H1 (cell line): ENCODE results near the gene TNP2. TPM values are rescaled to one million over a fixed set of nuclear protein-coding genes. Genes with fewer than 3 reads are reported as not detected.

Experiments
- CTCF ChIA-PET: fragments of 300-600 bp; sonication (Branson Sonifier 250); formaldehyde crosslinking; loops from one replicate; lab custom pipeline; 2021; ENCODE audit not compliant: partially characterized antibody; lab: Charles Lee
- POLR2A ChIA-PET: fragments of 300-600 bp; sonication (Branson Sonifier 250); formaldehyde crosslinking; loops from one replicate; lab custom pipeline; 2021; ENCODE audit warnings: inconsistent platforms; ENCODE audit not compliant: partially characterized antibody; lab: Charles Lee
- DNase-seq, 2 experiments: peaks; one replicate each; pipeline versions ENCODE4 v3.0.0 to v3.0.0-alpha.2; 2010 to 2022; ENCODE audit warnings: low spot score in 2 of 2, low read depth in 1 of 2, mixed read lengths in 1 of 2
- FAIRE-seq: peaks from 2 replicates; lab custom pipeline; 2011; peaks lifted over from hg19 to GRCh38; lab: Jason Lieb, UNC
- H2AFZ ChIP-seq: 2 replicates; pipeline ENCODE4 v1.8.1; 2012; ENCODE audit warnings: low read length, inconsistent platforms
- H2AK5ac ChIP-seq: 2 replicates; pipeline ENCODE4 v1.6.1; 2013; ENCODE audit warnings: low read depth, low read length
- H2BK120ac ChIP-seq: replicated peaks from 2 replicates; pipeline ENCODE3; 2013; ENCODE audit warnings: low read depth, low read length, inconsistent platforms
- H2BK12ac ChIP-seq: 2 replicates; pipeline ENCODE4 v1.6.1; 2013; ENCODE audit warnings: low read depth, low read length
- H2BK15ac ChIP-seq: 2 replicates; pipeline ENCODE4 v1.6.1; 2013; ENCODE audit warnings: low read length
- H2BK20ac ChIP-seq: 2 replicates; pipeline ENCODE4 v1.6.1; 2013; ENCODE audit warnings: low read length
- H2BK5ac ChIP-seq: 2 replicates; pipeline ENCODE4 v1.6.1; 2013; ENCODE audit warnings: low read depth, low read length
- H3K14ac ChIP-seq: 2 replicates; pipeline ENCODE4 v1.6.1; 2013; ENCODE audit warnings: inconsistent platforms; ENCODE audit not compliant: insufficient read length
- H3K18ac ChIP-seq: 2 replicates; pipeline ENCODE4 v1.6.1; 2013; ENCODE audit warnings: low read length; ENCODE audit errors: extremely low read depth
- H3K23ac ChIP-seq: 2 replicates; pipeline ENCODE4 v1.6.1; 2013; ENCODE audit warnings: inconsistent platforms; ENCODE audit not compliant: insufficient read length
- H3K23me2 ChIP-seq: 2 replicates; pipeline ENCODE4 v1.6.1; 2013; ENCODE audit warnings: low read depth, low read length
- H3K27ac ChIP-seq: 2 replicates; pipeline ENCODE4 v1.6.1; 2011; ENCODE audit warnings: low read depth, low read length, inconsistent platforms
- H3K27me3 ChIP-seq, 4 experiments: replicated peaks in 1 of 4; 1 replicate in 1 of 4; 2 replicates in 3 of 4; pipeline versions ENCODE4 v1.6.1 to v1.8.1; 2011 to 2013; ENCODE audit warnings: low read length in 3 of 4, mild to moderate bottlenecking in 3 of 4, inconsistent platforms in 2 of 4, mixed read lengths in 2 of 4, moderate library complexity in 1 of 4; ENCODE audit not compliant: control insufficient read depth in 3 of 4, insufficient read depth in 3 of 4; ENCODE audit errors: extremely low read depth in 1 of 4
- H3K36me3 ChIP-seq, 4 experiments: 2 replicates each; pipeline versions ENCODE4 v1.6.1 to v1.8.1; 2011 to 2013; ENCODE audit warnings: mild to moderate bottlenecking in 4 of 4, low read length in 3 of 4, moderate library complexity in 2 of 4, control low read depth in 1 of 4, inconsistent platforms in 1 of 4; ENCODE audit not compliant: insufficient read depth in 4 of 4, control insufficient read depth in 2 of 4
- H3K4ac ChIP-seq: replicated peaks from 2 replicates; pipeline ENCODE3; 2013; ENCODE audit warnings: low read length, low read depth, mixed read lengths, inconsistent platforms; ENCODE audit not compliant: insufficient read length
- H3K4me1 ChIP-seq, 4 experiments: replicated peaks in 1 of 4; 1 replicate in 1 of 4; 2 replicates in 3 of 4; pipeline versions ENCODE4 v1.6.1 to v1.8.1; 2011 to 2013; ENCODE audit warnings: low read length in 3 of 4, inconsistent platforms in 2 of 4, mixed read lengths in 1 of 4; ENCODE audit not compliant: insufficient read depth in 4 of 4, control insufficient read depth in 3 of 4
- H3K4me2 ChIP-seq, 2 experiments: 2 replicates each; pipeline versions ENCODE4 v1.6.1 to v1.8.1; 2011 to 2013; ENCODE audit warnings: low read depth in 2 of 2, low read length in 2 of 2, control low read depth in 1 of 2, inconsistent platforms in 1 of 2, mild to moderate bottlenecking in 1 of 2; ENCODE audit not compliant: insufficient read depth in 1 of 2
- H3K4me3 ChIP-seq, 4 experiments: fragments of 200-600, 300-600 bp in 1 of 4; sonication (generic), shearing (Covaris generic), sonication (Bioruptor Twin) in 1 of 4; 2 replicates each; pipeline versions ENCODE4 v1.5.1 to v1.8.1; 2011 to 2016; ENCODE audit warnings: low read length in 4 of 4, low read depth in 3 of 4, control low read depth in 2 of 4, inconsistent platforms in 2 of 4, mild to moderate bottlenecking in 2 of 4, mixed read lengths in 1 of 4, moderate library complexity in 1 of 4; ENCODE audit not compliant: insufficient read depth in 2 of 4; ENCODE audit errors: extremely low read depth in 1 of 4
- H3K56ac ChIP-seq: replicated peaks from 2 replicates; pipeline ENCODE3; 2013; ENCODE audit warnings: low read depth, mild to moderate bottlenecking, mixed read lengths, low read length, inconsistent platforms; ENCODE audit not compliant: insufficient read length
- H3K79me1 ChIP-seq: 2 replicates; pipeline ENCODE4 v1.6.1; 2013; ENCODE audit warnings: low read depth, low read length, control low read depth
- H3K79me2 ChIP-seq, 2 experiments: 2 replicates each; pipeline versions ENCODE4 v1.6.1 to v1.8.1; 2012 to 2013; ENCODE audit warnings: low read length in 2 of 2, mild to moderate bottlenecking in 2 of 2, inconsistent platforms in 1 of 2; ENCODE audit not compliant: insufficient read depth in 2 of 2, control insufficient read depth in 1 of 2
- H3K9ac ChIP-seq, 4 experiments: replicated peaks in 1 of 4; 1 replicate in 1 of 4; 2 replicates in 3 of 4; pipeline versions ENCODE4 v1.6.1 to v1.8.1; 2011 to 2013; ENCODE audit warnings: low read depth in 3 of 4, low read length in 3 of 4, control low read depth in 2 of 4, mild to moderate bottlenecking in 2 of 4, moderate library complexity in 2 of 4, inconsistent platforms in 1 of 4; ENCODE audit errors: extremely low read depth in 1 of 4
- H3K9me3 ChIP-seq, 2 experiments: 2 replicates each; pipeline versions ENCODE4 v1.6.1 to v1.8.1; 2012 to 2013; ENCODE audit warnings: mild to moderate bottlenecking in 2 of 2, moderate library complexity in 2 of 2, control low read depth in 1 of 2, inconsistent platforms in 1 of 2, low read depth in 1 of 2, low read length in 1 of 2, mixed read lengths in 1 of 2; ENCODE audit not compliant: insufficient read depth in 2 of 2
- H4K20me1 ChIP-seq, 2 experiments: replicated peaks in 1 of 2; 2 replicates each; pipeline versions ENCODE3 to v1.8.1; 2011 to 2013; ENCODE audit warnings: inconsistent platforms in 2 of 2, low read length in 2 of 2, mild to moderate bottlenecking in 1 of 2; ENCODE audit not compliant: insufficient read depth in 2 of 2, control insufficient read depth in 1 of 2
- H4K5ac ChIP-seq: 2 replicates; pipeline ENCODE4 v1.6.1; 2013; ENCODE audit warnings: low read length, low read depth, mixed read lengths, inconsistent platforms; ENCODE audit not compliant: insufficient read length
- H4K8ac ChIP-seq: 2 replicates; pipeline ENCODE4 v1.8.0; 2013; ENCODE audit warnings: mild to moderate bottlenecking, moderate library complexity, low read length, inconsistent platforms; ENCODE audit not compliant: insufficient read depth; ENCODE audit errors: extremely low read depth
- H4K91ac ChIP-seq: replicated peaks from 2 replicates; pipeline ENCODE3; 2013; ENCODE audit warnings: low read length, mixed read lengths, inconsistent platforms; ENCODE audit not compliant: insufficient read length
- ATF3 ChIP-seq: IDR thresholded peaks from 2 replicates; pipeline ENCODE4 v1.6.1; 2011; ENCODE audit warnings: low read depth, mild to moderate bottlenecking, low read length; ENCODE audit not compliant: insufficient read depth
- CBX5 ChIP-seq: fragments of 300-800, 300-1000 bp; sonication (generic); IDR thresholded peaks from 2 replicates; pipeline ENCODE4 v1.7.1; 2016; ENCODE audit warnings: antibody characterized with exemption, low read length, low read depth
- CBX8 ChIP-seq: fragments of 300-800, 300-1000 bp; sonication (generic); IDR thresholded peaks from 2 replicates; pipeline ENCODE4 v1.7.1; 2016; ENCODE audit warnings: low read depth, low read length, borderline replicate concordance
- CEBPB ChIP-seq: IDR thresholded peaks from 2 replicates; pipeline ENCODE4 v1.6.1; 2012; ENCODE audit warnings: low read depth, low read length
- CREB1 ChIP-seq: IDR thresholded peaks from 2 replicates; pipeline ENCODE4 v1.6.1; 2012; ENCODE audit warnings: inconsistent platforms
- EZH2 ChIP-seq: fragments of 200-600 bp; sonication (generic); IDR thresholded peaks from 2 replicates; pipeline ENCODE4 v1.7.1; 2012; ENCODE audit warnings: low read depth, mild to moderate bottlenecking, moderate library complexity, low read length, inconsistent platforms; ENCODE audit not compliant: severe bottlenecking
- NANOG ChIP-seq: IDR thresholded peaks from 2 replicates; pipeline ENCODE4 v1.6.1; 2011; ENCODE audit warnings: low read length, low read depth, mild to moderate bottlenecking, inconsistent platforms; ENCODE audit not compliant: insufficient read depth, poor library complexity, severe bottlenecking
- RAD21 ChIP-seq, 2 experiments: IDR thresholded peaks in 1 of 2; conservative IDR thresholded peaks in 1 of 2; 2 replicates each; pipeline ENCODE4 v1.6.1; 2011; ENCODE audit warnings: low read depth in 2 of 2, low read length in 2 of 2, improper control_type of control experiment in 1 of 2, inconsistent platforms in 1 of 2, mild to moderate bottlenecking in 1 of 2, moderate library complexity in 1 of 2
- RXRA ChIP-seq: IDR thresholded peaks from 2 replicates; pipeline ENCODE4 v1.6.1; 2011; ENCODE audit warnings: low read depth, mild to moderate bottlenecking, low read length, moderate library complexity; ENCODE audit not compliant: insufficient read depth
- SAP30 ChIP-seq: fragments of 300-600 bp; sonication (generic); IDR thresholded peaks from 2 replicates; pipeline ENCODE4 v1.7.1; 2012; ENCODE audit warnings: low read length, moderate library complexity, mild to moderate bottlenecking, inconsistent platforms; ENCODE audit not compliant: insufficient read depth, insufficient replicate concordance
- TAF1 ChIP-seq: IDR thresholded peaks from 2 replicates; pipeline ENCODE4 v1.6.1; 2011; ENCODE audit warnings: mild to moderate bottlenecking, low read depth, low read length
- TCF12 ChIP-seq: IDR thresholded peaks from 2 replicates; pipeline ENCODE4 v1.6.1; 2011; ENCODE audit warnings: low read depth, mild to moderate bottlenecking, low read length
- YY1 ChIP-seq: IDR thresholded peaks from 2 replicates; pipeline ENCODE4 v1.6.1; 2011; ENCODE audit warnings: low read depth, mild to moderate bottlenecking, low read length
- ZNF274 ChIP-seq: IDR thresholded peaks from 2 replicates; pipeline ENCODE4 v1.7.0; 2012; ENCODE audit warnings: low read length, borderline replicate concordance; ENCODE audit errors: extremely low read depth
- WGBS, 2 experiments: shearing (Covaris generic) in 1 of 2; methylation state at CpG; one replicate each; pipeline versions ENCODE4 v1.1.6 to v1.1.7; 2013 to 2015; ENCODE audit warnings: low lambda C conversion rate in 2 of 2, mixed read lengths in 2 of 2, inconsistent platforms in 1 of 2, low coverage in 1 of 2, missing lambda C conversion rate in 1 of 2; ENCODE audit not compliant: insufficient replicate concordance in 2 of 2, insufficient coverage in 1 of 2, insufficient read length in 1 of 2; ENCODE audit errors: extremely low coverage in 1 of 2, missing lambda C conversion rate in 1 of 2; 5-methylcytosine and 5-hydroxymethylcytosine counted together
- polyA plus RNA-seq, 7 experiments: library from polyadenylated mRNA; depleted of rRNA in 3 of 7; stranded (reverse) in 5 of 7; unstranded in 2 of 7; fragments of >200 nt in 5 of 7; fragments of 200-250 nt in 2 of 7; gene quantifications; 1 replicate in 5 of 7; 2 replicates in 1 of 7; 4 replicates in 1 of 7; pipeline versions ENCODE4 v1.2.1 to v1.2.3, GENCODE V29; 2011 to 2013; ENCODE audit warnings: missing spikeins in 2 of 7, mixed read lengths in 2 of 7
- total RNA-seq: library from RNA; stranded (reverse); fragmentation: NEBNext Ultra II Directional; extraction: Animal tissue kit (Norgen Biotek cat#: 25700); gene quantifications from 2 replicates; pipeline ENCODE4 v1.2.1, GENCODE V29; 2021

Gene TNP2
- total and polyA plus RNA-seq, 2 of the 8 experiments (the other 6 are each of a cell fraction or from before 2014, with no cell fraction given), result not detected

GRCh38 chr16:11300560-11300892, 31.4 kb upstream of the TNP2 start:
- no peak overlapping the region for H4K91ac ChIP-seq
- H3K9ac ChIP-seq, result no peak overlapping the region
- no peaks in the 10 kb centered on the region for H3K79me1 ChIP-seq
- no peak overlapping the region for H2AFZ ChIP-seq
- no peak overlapping the region for H2BK120ac ChIP-seq
- no peak overlapping the region; the same call in 1 of the 2 replicates for H2BK12ac ChIP-seq
- DNase-seq (no peak), FAIRE-seq (no peak)
- no peaks in the 10 kb centered on the region for H3K23me2 ChIP-seq
- no peak overlapping the region for H3K4ac ChIP-seq
- no peak overlapping the region for H3K18ac ChIP-seq
- no peak overlapping the region for H3K56ac ChIP-seq
- H3K23ac ChIP-seq, result no peak overlapping the region
- no peaks in the 10 kb centered on the region for H3K9me3 ChIP-seq
- H2BK5ac ChIP-seq, result no peak overlapping the region
- H2BK20ac ChIP-seq, result 0 out of 2 replicates have a peak overlapping the region, but pooled peaks have one; percentile 56
- H3K14ac ChIP-seq, result no peak overlapping the region
- no peak overlapping the region for H4K8ac ChIP-seq
- H3K36me3 ChIP-seq, result no peaks in the 10 kb centered on the region
- no peaks in the 10 kb centered on the region for H4K20me1 ChIP-seq
- H3K27me3 ChIP-seq, result no peaks in the 10 kb centered on the region
- POLR2A ChIA-PET, result no interaction called here
- no peak overlapping the region for H2BK15ac ChIP-seq
- CTCF ChIA-PET, result interaction anchor here (1.4 kb wide), 1 partner anchor 56 kb away, joined by 3 read pairs; no protein-coding TSS in a partner anchor
- 94% methylated on average over 7 of the region's 7 CpGs; no CpG with 5 or more reads in 1 of the 2 experiments for WGBS, 2 experiments
- no peak overlapping the region for H3K27ac ChIP-seq
- peaks cover 5 to 9% (median 9%) of the 10 kb centered on the region in 4 experiments for H3K4me1 ChIP-seq
- H3K79me2 ChIP-seq, result no peaks in the 10 kb centered on the region
- no peak overlapping the region for H3K4me2 ChIP-seq
- H3K4me3 ChIP-seq, result no peak overlapping the region
- no peak overlapping the region for H4K5ac ChIP-seq
- H2AK5ac ChIP-seq, result no peak overlapping the region; the same call in 1 of the 2 replicates
- TF ChIP-seq SAP30, result no peak
- no peak for TF ChIP-seq YY1
- no peak for TF ChIP-seq ZNF274
- TF ChIP-seq NANOG, result no peak
- no peak for TF ChIP-seq TAF1
- no peak for TF ChIP-seq RAD21 (IDR thresholded peaks at IDR 0.05 in 1 of 2, conservative IDR thresholded peaks at IDR 0.05 in 1 of 2; ENCODE audit: low read depth in 2 of 2, low read length in 2 of 2)
- no peak for TF ChIP-seq CEBPB
- TF ChIP-seq ATF3, result no peak
- TF ChIP-seq CBX8, result no peak
- no peak for TF ChIP-seq RXRA
- TF ChIP-seq EZH2, result no peak
- TF ChIP-seq CBX5, result no peak
- no peak for TF ChIP-seq CREB1
- no peak for TF ChIP-seq TCF12
